ENCODE data around the gene MED8.
A peak's percentile ranks its signal among the peaks of the same experiment; 100 is the strongest.

The MED8 gene

DNA sequence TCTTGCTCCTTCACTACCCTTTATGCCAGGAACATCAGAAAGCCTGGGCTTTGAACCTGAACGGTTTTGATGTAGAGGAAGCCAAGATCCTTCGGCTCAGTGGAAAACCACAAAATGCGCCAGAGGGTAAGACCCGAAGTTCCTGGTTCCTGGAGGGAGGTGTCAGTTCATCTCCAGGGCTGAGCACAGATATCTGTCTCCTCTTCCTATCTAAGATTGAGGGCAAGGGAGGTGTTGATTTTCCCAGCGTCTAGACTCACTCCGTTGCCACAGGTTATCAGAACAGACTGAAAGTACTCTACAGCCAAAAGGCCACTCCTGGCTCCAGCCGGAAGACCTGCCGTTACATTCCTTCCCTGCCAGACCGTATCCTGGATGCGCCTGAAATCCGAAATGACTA lies 29.9 kb downstream of the MED8 start:
- Histone ChIP-seq H3K9ac (ENCODE audit: low read length) (no peak overlapping the region), H3K4me1 (ENCODE audit: control insufficient read depth, insufficient read depth, low read length) (no peaks in the 10 kb centered on the region), H3K27ac (ENCODE audit: low read depth, low read length) (no peak overlapping the region)

DNA sequence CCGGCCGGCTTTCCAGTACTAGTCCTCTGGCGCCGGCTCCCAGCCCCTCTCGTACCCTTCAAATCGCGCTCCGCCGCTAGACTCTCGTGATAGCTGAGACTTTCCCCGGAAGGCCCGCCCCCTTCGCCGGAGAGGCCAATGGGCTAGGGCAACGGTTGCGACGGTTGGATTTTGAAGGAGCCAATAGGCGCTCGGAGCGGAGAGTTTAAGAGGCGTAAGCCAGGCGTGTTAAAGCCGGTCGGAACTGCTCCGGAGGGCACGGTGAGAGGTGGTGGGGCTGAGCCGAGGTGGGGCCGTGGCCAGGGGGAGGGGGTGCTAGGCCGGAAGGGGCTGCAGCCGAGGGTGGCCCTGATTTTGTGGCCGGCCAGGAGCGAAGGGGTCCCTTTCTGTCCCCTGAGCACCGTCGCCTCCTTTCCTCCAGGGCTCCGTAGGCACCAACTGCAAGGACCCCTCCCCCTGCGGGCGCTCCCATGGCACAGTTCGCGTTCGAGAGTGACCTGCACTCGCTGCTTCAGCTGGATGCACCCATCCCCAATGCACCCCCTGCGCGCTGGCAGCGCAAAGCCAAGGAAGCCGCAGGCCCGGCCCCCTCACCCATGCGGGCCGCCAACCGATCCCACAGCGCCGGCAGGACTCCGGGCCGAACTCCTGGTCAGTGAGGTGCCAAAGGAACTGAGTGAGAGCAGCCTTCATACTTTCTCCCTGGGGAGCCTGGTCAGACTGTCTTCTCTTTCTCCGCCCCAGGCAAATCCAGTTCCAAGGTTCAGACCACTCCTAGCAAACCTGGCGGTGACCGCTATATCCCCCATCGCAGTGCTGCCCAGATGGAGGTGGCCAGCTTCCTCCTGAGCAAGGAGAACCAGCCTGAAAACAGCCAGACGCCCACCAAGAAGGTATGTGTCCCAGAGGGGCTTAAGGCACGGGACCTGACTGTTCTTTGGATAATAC lies 30.6 kb downstream of the MED8 start, which contains the start of gene CDC20:
Gene CDC20, plus strand, starts transcription at position 236 of the 948 bp plus-strand sequence. Its CDS starts 235 bp downstream, at position 471.
- H3K36me3 ChIP-seq (ENCODE audit: control insufficient read depth, insufficient read depth, low read length) = peaks cover 12% of the 10 kb centered on the region
- peak within 1 kb of the TSS; percentile 92 for H3K27ac ChIP-seq (ENCODE audit: low read depth, low read length)
- no peaks in the 10 kb centered on the region for H3K4me1 ChIP-seq (ENCODE audit: control insufficient read depth, insufficient read depth, low read length)
- H3K27me3 ChIP-seq (ENCODE audit: control insufficient read depth, insufficient read depth, low read length) = no peaks in the 10 kb centered on the region
- peak within 1 kb of the TSS; percentile 71 for H3K4me3 ChIP-seq (ENCODE audit: low read length)
- H3K9ac ChIP-seq (ENCODE audit: low read length) = peak within 1 kb of the TSS; percentile 43

More for the DNA sequence above, 29.9 kb downstream of the MED8 start:
- Histone ChIP-seq H3K36me3 (ENCODE audit: control insufficient read depth, insufficient read depth, low read length) (peaks cover 18% of the 10 kb centered on the region), H3K4me3 (ENCODE audit: low read length) (no peak overlapping the region), H3K27me3 (ENCODE audit: control insufficient read depth, insufficient read depth, low read length) (no peaks in the 10 kb centered on the region)

DNA sequence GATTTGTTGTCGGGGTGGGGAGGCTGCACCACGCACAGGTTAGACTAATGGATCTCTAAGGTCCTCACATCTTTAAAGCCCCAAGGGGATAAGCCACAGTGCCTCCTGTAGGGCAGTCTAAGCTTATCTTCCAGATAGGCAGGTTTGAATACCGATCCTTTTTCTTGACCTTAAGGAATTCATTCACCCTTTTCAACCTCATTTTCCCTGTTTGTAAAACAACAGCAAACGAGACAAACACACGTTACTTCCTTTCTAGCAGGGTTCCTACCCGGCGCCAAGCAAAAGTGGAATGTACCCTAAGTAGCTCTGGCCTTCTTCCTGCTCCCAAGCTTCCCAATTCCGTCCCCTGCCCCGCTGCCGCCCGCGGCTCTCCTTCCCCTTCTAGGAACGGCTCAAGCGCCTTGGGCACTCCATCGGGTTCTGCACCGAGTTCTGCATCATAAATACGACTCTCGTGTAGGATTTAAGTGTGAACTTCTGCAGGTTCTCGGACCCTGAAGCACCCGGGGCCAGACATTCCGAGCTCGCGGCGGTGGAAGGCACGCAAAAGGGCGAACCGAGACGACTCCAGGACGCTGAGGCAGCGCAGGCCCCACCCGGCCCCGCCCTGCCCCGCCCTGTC lies 31.4 kb downstream of the MED8 start:
- H3K27me3 ChIP-seq (ENCODE audit: control insufficient read depth, insufficient read depth, low read length) = no peaks in the 10 kb centered on the region
- peak overlapping the region; percentile 43 for H3K9ac ChIP-seq (ENCODE audit: low read length)
- peak overlapping the region; percentile 71 for H3K4me3 ChIP-seq (ENCODE audit: low read length)
- H3K36me3 ChIP-seq (ENCODE audit: control insufficient read depth, insufficient read depth, low read length) = peaks cover 5% of the 10 kb centered on the region
- no peaks in the 10 kb centered on the region for H3K4me1 ChIP-seq (ENCODE audit: control insufficient read depth, insufficient read depth, low read length)
- H3K27ac ChIP-seq (ENCODE audit: low read depth, low read length) = peak overlapping the region; percentile 92

DNA sequence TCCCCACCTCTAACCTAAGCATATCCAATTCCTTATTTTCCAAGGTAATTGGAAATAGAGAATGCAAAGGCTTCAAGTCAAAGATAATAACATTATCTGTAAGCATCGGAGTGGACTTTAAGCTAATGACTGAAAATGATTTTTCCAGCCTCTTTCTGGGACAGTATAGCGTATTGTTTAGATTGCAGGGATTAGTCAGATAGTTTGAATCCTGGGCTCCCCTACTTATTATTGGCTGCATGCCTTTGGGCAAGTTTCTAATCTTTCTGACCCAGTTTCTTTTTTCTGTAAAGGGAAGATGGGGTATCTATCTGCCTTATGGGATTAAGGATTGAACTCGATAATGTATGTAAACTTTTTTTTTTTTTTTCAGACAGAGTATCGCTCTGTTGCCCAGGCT lies 32.3 kb downstream of the MED8 start:
- peaks cover 5% of the 10 kb centered on the region for H3K36me3 ChIP-seq (ENCODE audit: control insufficient read depth, insufficient read depth, low read length)
- no peak overlapping the region for H3K27ac ChIP-seq (ENCODE audit: low read depth, low read length)
- H3K9ac ChIP-seq (ENCODE audit: low read length) = no peak overlapping the region
- no peaks in the 10 kb centered on the region for H3K27me3 ChIP-seq (ENCODE audit: control insufficient read depth, insufficient read depth, low read length)
- H3K4me1 ChIP-seq (ENCODE audit: control insufficient read depth, insufficient read depth, low read length) = no peaks in the 10 kb centered on the region
- H3K4me3 ChIP-seq (ENCODE audit: low read length) = no peak overlapping the region

DNA sequence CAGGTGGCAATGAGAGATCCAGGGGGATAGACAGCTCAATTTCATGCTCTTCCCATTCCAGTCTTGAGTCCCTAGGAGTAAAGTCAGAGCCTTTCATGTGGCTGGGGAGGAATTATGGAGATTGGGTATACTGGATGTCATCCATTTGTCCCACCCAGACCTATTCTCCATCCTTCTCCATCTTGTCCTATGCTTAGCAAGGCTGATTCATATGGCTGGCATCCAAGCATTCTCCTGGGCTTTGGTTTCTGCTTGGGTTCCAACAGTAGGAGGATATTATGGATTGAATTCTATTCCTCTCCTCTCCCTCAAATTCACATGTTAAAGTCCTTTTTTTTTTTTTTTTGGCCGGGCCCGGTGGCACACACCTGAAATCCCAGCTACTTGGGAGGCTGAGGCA lies 34.7 kb downstream of the MED8 start:
- Histone ChIP-seq H3K9ac (ENCODE audit: low read length) (no peak overlapping the region), H3K27ac (ENCODE audit: low read depth, low read length) (no peak overlapping the region), H3K4me1 (ENCODE audit: control insufficient read depth, insufficient read depth, low read length) (peaks cover 3% of the 10 kb centered on the region), H3K36me3 (ENCODE audit: control insufficient read depth, insufficient read depth, low read length) (no peaks in the 10 kb centered on the region), H3K4me3 (ENCODE audit: low read length) (no peak overlapping the region), H3K27me3 (ENCODE audit: control insufficient read depth, insufficient read depth, low read length) (no peaks in the 10 kb centered on the region)

DNA sequence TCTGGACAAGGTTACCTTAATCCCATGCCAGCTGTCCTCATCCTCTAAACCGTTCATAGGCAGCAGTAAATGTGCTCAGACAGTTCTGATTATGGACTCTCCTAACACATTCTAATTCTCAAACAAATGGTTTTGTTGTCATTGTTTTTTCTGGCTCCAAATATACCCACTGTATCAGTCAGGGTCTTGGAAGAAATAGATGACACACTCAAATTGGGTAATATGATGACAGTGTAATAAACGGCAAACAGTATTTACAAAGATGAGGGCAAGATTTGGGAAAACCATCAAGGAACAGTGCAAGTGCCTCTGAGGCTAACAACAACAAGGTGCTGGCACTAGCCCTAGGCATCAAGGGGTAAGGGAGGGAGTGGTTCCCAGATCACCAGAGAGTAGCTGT lies 35.1 kb downstream of the MED8 start:
- H3K4me3 ChIP-seq (ENCODE audit: low read length) = no peak overlapping the region
- H3K9ac ChIP-seq (ENCODE audit: low read length) = no peak overlapping the region
- H3K27me3 ChIP-seq (ENCODE audit: control insufficient read depth, insufficient read depth, low read length) = no peaks in the 10 kb centered on the region
- H3K36me3 ChIP-seq (ENCODE audit: control insufficient read depth, insufficient read depth, low read length) = no peaks in the 10 kb centered on the region
- no peak overlapping the region for H3K27ac ChIP-seq (ENCODE audit: low read depth, low read length)
- peaks cover 6% of the 10 kb centered on the region for H3K4me1 ChIP-seq (ENCODE audit: control insufficient read depth, insufficient read depth, low read length)

DNA sequence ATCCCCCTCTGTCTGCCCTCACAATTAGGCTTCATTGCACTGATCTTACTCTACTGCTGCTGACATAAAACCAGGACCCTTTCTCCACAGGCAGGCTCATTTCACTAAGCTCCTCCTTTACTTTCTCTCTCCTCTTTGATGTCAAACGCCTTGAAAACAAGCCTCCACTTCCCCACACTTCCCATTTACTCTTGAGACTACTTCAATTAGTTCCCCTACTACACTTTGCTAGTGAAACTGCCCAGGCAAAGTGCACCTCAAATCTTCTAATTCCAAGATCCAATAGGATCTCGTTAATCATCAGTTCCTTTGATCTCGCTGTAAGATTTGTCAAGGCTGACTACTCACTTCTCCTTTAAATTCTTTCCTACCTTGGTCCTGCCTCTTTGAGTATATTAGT lies 36.7 kb downstream of the MED8 start:
- Histone ChIP-seq H3K9ac (ENCODE audit: low read length) (no peak overlapping the region), H3K4me1 (ENCODE audit: control insufficient read depth, insufficient read depth, low read length) (peaks cover 6% of the 10 kb centered on the region), H3K4me3 (ENCODE audit: low read length) (no peak overlapping the region), H3K27me3 (ENCODE audit: control insufficient read depth, insufficient read depth, low read length) (no peaks in the 10 kb centered on the region), H3K36me3 (ENCODE audit: control insufficient read depth, insufficient read depth, low read length) (no peaks in the 10 kb centered on the region), H3K27ac (ENCODE audit: low read depth, low read length) (no peak overlapping the region)

DNA sequence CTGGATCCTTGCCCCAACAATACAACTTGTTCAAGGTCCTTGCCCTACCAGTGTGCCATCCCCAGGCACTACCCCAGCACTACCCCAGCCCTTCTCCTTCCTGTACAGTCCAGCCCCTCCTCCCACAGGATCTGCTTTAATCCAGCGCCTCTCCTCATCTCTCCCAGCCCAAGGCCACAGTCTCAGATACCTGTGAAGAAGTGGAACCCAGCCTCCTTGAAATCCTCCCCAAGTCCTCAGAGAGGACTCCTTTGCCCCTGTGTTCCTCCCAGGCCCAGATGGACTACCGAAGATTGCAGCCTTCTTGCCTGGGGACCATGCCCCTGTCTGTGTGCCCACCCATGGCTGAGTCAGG lies 37.3 kb downstream of the MED8 start:
- no peak overlapping the region for H3K9ac ChIP-seq (ENCODE audit: low read length)
- no peaks in the 10 kb centered on the region for H3K27me3 ChIP-seq (ENCODE audit: control insufficient read depth, insufficient read depth, low read length)
- H3K4me1 ChIP-seq (ENCODE audit: control insufficient read depth, insufficient read depth, low read length) = peaks cover 6% of the 10 kb centered on the region
- no peak overlapping the region for H3K4me3 ChIP-seq (ENCODE audit: low read length)
- no peak overlapping the region for H3K27ac ChIP-seq (ENCODE audit: low read depth, low read length)
- H3K36me3 ChIP-seq (ENCODE audit: control insufficient read depth, insufficient read depth, low read length) = no peaks in the 10 kb centered on the region

DNA sequence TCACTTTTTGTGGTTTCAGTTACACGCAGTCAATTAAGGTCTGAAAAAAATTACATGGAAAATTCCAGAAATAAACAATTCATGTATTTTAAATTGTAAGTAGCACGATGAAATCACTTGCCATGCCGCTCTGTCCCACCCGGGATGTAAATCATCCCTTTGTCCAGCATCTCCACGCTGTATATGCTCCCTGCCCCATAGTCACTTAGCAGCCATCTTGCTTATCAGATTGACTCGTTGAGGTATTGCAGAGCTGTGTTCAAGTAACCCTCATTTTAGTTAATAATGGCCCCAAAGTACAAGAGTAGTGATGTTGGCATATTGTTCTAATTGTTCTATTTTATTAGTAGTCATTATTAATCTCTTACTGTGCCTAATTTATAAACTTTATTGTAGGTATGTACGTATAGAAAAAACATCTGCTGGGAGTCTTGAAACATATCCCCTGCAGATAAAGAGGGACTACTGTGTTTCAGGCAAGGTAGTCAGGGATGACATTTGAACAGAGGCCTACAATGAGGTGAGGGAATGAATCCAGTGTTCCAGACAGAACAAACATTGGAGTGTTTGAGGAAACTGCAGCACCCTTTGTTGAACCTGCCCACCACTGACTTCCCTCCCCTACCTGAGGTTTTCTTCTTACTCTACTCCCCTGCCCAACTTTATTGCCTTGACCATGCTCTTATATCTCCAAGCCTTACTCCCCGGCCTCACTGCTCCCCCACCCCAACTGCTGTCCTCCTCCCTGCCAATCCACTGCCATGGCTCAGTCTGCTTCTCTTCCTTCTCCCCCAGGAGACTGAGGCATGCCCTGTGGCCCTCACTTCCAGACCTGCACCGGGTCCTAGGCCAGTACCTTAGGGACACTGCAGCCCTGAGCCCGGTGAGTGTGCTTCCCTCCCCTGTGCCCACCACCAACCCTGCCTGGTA lies 37.9 kb downstream of the MED8 start:
- H3K27me3 ChIP-seq (ENCODE audit: control insufficient read depth, insufficient read depth, low read length) = no peaks in the 10 kb centered on the region
- H3K4me3 ChIP-seq (ENCODE audit: low read length) = no peak overlapping the region
- H3K36me3 ChIP-seq (ENCODE audit: control insufficient read depth, insufficient read depth, low read length) = no peaks in the 10 kb centered on the region
- H3K4me1 ChIP-seq (ENCODE audit: control insufficient read depth, insufficient read depth, low read length) = peaks cover 6% of the 10 kb centered on the region
- no peak overlapping the region for H3K27ac ChIP-seq (ENCODE audit: low read depth, low read length)
- H3K9ac ChIP-seq (ENCODE audit: low read length) = no peak overlapping the region

DNA sequence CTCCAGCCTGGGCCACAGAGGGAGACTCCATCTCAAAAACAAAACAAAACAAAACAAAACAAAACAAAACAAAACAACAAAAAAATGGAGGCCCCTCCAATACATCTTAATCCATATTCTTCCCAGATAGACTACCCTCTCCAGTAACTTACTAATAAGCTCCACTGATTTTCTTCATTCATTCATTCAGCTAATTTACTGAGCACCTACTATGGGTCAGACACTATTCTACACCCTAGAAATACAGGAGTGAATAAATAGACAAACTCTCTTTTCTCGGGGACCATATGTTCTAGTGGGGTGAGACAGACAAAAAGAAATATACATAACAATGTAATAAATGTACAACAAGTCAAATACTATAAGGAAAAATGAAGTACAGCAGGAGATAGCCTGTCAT lies 38.6 kb downstream of the MED8 start:
- Histone ChIP-seq H3K27ac (ENCODE audit: low read depth, low read length) (no peak overlapping the region), H3K4me3 (ENCODE audit: low read length) (no peak overlapping the region), H3K36me3 (ENCODE audit: control insufficient read depth, insufficient read depth, low read length) (no peaks in the 10 kb centered on the region), H3K27me3 (ENCODE audit: control insufficient read depth, insufficient read depth, low read length) (no peaks in the 10 kb centered on the region), H3K9ac (ENCODE audit: low read length) (no peak overlapping the region), H3K4me1 (ENCODE audit: control insufficient read depth, insufficient read depth, low read length) (peaks cover 6% of the 10 kb centered on the region)

DNA sequence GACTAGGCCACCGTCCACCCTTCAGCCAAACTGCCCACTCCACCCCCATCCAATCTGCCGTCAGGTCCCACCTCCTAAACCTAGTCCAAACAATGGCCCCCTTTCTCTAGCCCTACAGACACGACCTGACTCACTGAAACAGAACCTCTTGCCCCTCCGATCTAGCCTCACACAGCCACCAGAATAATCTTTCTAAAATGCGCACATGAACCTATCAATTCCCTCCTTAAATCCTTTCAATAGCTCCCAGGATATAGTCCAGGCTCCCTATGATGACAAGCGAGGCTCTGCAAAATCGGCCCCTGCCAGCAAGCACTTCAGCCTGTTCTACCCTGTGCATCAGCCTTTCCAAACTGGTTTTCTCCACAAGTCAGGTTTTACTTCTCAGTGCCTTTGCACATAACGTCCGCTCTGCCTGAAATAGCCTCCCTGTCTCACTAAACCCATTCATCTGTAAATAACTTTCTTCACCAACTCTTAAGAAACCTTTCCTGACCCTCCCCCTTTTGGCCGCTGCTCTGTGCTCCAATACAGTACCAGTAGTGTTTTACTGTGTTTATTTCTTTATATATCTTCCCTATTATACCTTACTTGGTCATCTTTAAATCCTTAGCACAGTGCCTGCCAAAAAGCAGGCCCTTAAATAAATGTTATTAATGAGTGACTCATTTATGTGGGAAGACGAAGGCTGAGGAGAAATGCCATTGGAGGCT lies 39.9 kb downstream of the MED8 start:
- Histone ChIP-seq H3K27me3 (ENCODE audit: control insufficient read depth, insufficient read depth, low read length) (no peaks in the 10 kb centered on the region), H3K4me1 (ENCODE audit: control insufficient read depth, insufficient read depth, low read length) (peaks cover 6% of the 10 kb centered on the region), H3K36me3 (ENCODE audit: control insufficient read depth, insufficient read depth, low read length) (no peaks in the 10 kb centered on the region), H3K27ac (ENCODE audit: low read depth, low read length) (peak overlapping the region; percentile 89), H3K4me3 (ENCODE audit: low read length) (peak overlapping the region; percentile 76), H3K9ac (ENCODE audit: low read length) (peak overlapping the region; percentile 59)
